ENCODE data around the gene P2RX1.

Gene P2RX1

GRCh38 chr17:3925684-3926485 is 9.6 kb upstream of the P2RX1 start:
- in situ Hi-C loops (cut with HindIII; ENCODE audit: low sequenced_read_pairs): no loop called here

GRCh38 chr17:3924512-3925350 is 8.5 kb upstream of the P2RX1 start:
- in situ Hi-C loops (cut with HindIII; ENCODE audit: low sequenced_read_pairs): no loop called here

- in situ Hi-C loops (cut with HindIII; ENCODE audit: low sequenced_read_pairs): no loop called here
Observed at GRCh38 chr17:3923466-3924190, 7.4 kb upstream of the P2RX1 start.

GRCh38 chr17:3922765-3923164 is 6.5 kb upstream of the P2RX1 start:
- in situ Hi-C loops (cut with HindIII; ENCODE audit: low sequenced_read_pairs): no loop called here

GRCh38 chr17:3921502-3922319 is 5.4 kb upstream of the P2RX1 start:
- in situ Hi-C loops (cut with HindIII; ENCODE audit: low sequenced_read_pairs): no loop called here

- in situ Hi-C loops (cut with HindIII; ENCODE audit: low sequenced_read_pairs): no loop called here
Observed at GRCh38 chr17:3921006-3921405, 4.7 kb upstream of the P2RX1 start.

GRCh38 chr17:3919123-3919624 is 2.9 kb upstream of the P2RX1 start:
- in situ Hi-C loops (cut with HindIII; ENCODE audit: low sequenced_read_pairs): no loop called here

GRCh38 chr17:3918372-3919122 is 2.3 kb upstream of the P2RX1 start:
- in situ Hi-C loops (cut with HindIII; ENCODE audit: low sequenced_read_pairs): no loop called here

GRCh38 chr17:3917391-3917931 is 1.2 kb upstream of the P2RX1 start:
- in situ Hi-C loops (cut with HindIII; ENCODE audit: low sequenced_read_pairs): no loop called here

GRCh38 chr17:3916825-3917224 is 560 bp upstream of the P2RX1 start:
- in situ Hi-C loops (cut with HindIII; ENCODE audit: low sequenced_read_pairs): no loop called here

GRCh38 chr17:3915581-3915994 is 677 bp downstream of the P2RX1 start:
- in situ Hi-C loops (cut with HindIII; ENCODE audit: low sequenced_read_pairs): no loop called here

- in situ Hi-C loops (cut with HindIII; ENCODE audit: low sequenced_read_pairs): no loop called here
Observed at GRCh38 chr17:3914312-3914670, 2.0 kb downstream of the P2RX1 start.

- in situ Hi-C loops (cut with HindIII; ENCODE audit: low sequenced_read_pairs): no loop called here
Observed at GRCh38 chr17:3913531-3914311, 2.5 kb downstream of the P2RX1 start.

- in situ Hi-C loops (cut with HindIII; ENCODE audit: low sequenced_read_pairs): no loop called here
Observed at GRCh38 chr17:3912827-3913226, 3.4 kb downstream of the P2RX1 start.

GRCh38 chr17:3911271-3912053 is 4.8 kb downstream of the P2RX1 start:
- in situ Hi-C loops (cut with HindIII; ENCODE audit: low sequenced_read_pairs): no loop called here

GRCh38 chr17:3910420-3911270 is 5.6 kb downstream of the P2RX1 start:
- in situ Hi-C loops (cut with HindIII; ENCODE audit: low sequenced_read_pairs): no loop called here

- in situ Hi-C loops (cut with HindIII; ENCODE audit: low sequenced_read_pairs): loop anchor here (5.0 kb wide), 3 partner anchors 47 to 98 kb away; no protein-coding TSS in a partner anchor
Observed at GRCh38 chr17:3909257-3909656, 7.0 kb downstream of the P2RX1 start.

Data from endothelial cell of hepatic sinusoid (primary cell).